Cardiac fibroblast (primary cell): ENCODE data around the gene SGSH.

ENCODE experiments used
- DNase-seq, 2 donors: peaks; one replicate each; pipeline versions ENCODE4 v3.0.0 to v3.0.0-alpha.2; 2010; ENCODE audit warnings: low read depth in 2 of 2
- H3K4me3 ChIP-seq, 2 donors: replicated peaks in 1 of 2; 1 replicate in 1 of 2; 2 replicates in 1 of 2; pipeline ENCODE4 v1.5.1; 2011; ENCODE audit warnings: low read depth in 2 of 2, low read length in 2 of 2, mild to moderate bottlenecking in 2 of 2, moderate library complexity in 1 of 2
- CTCF ChIP-seq: IDR thresholded peaks from one replicate; pipeline ENCODE4 v1.5.1; 2011; ENCODE audit warnings: low read depth, mild to moderate bottlenecking, low read length, inconsistent platforms

SGSH gene

GRCh38 chr17:80220054-80220735 lies at the start of gene SGSH, which contains the start of gene SLC26A11:
SGSH (minus strand) TSS chr17:80220333; CDS start chr17:80220313, 20 bp downstream.
SLC26A11 (plus strand) TSS chr17:80220427; CDS start chr17:80221561, 1,134 bp downstream.
- peak; percentile 45 to 71 for DNase-seq
- no peak for TF ChIP-seq CTCF
- peak within 1 kb of the TSS; percentile 82 to 90 for H3K4me3 ChIP-seq

GRCh38 chr17:80269405-80269807 lies 49.3 kb upstream of the SGSH start:
- TF ChIP-seq CTCF = no peak
- no peak overlapping the region for H3K4me3 ChIP-seq
- DNase-seq = no peak

GRCh38 chr17:80268427-80268826 lies 48.3 kb upstream of the SGSH start:
- DNase-seq = no peak
- no peak for TF ChIP-seq CTCF
- H3K4me3 ChIP-seq = no peak overlapping the region

GRCh38 chr17:80267391-80267790 lies 47.3 kb upstream of the SGSH start:
- TF ChIP-seq CTCF = no peak
- H3K4me3 ChIP-seq = no peak overlapping the region
- no peak for DNase-seq

- DNase-seq = no peak
- no peak overlapping the region for H3K4me3 ChIP-seq
Observed at GRCh38 chr17:80265205-80266068, 45.3 kb upstream of the SGSH start.

More at GRCh38 chr17:80265205-80266068, 45.3 kb upstream of the SGSH start:
- no peak for TF ChIP-seq CTCF
